Renal cortical epithelial cell (primary cell): ENCODE data around the gene ZNF273. TPM values are rescaled to one million over a fixed set of nuclear protein-coding genes. Genes with fewer than 3 reads are reported as not detected.
"Not testable (repeated sequence)": the region's sequence is repeated elsewhere in the genome, so short reads cannot be mapped to it uniquely, and the experiment has no call there.

Source experiments
- DNase-seq: peaks from one replicate; pipeline ENCODE4 v3.0.0-alpha.2; 2011; ENCODE audit warnings: low read depth
- total RNA-seq: library from RNA; depleted of rRNA; stranded (reverse); fragments of >200 nt; gene quantifications from 2 replicates; pipeline ENCODE4 v1.2.3, GENCODE V29; 2014

ZNF273 gene
- total RNA-seq: 5.2 and 7.8 TPM in 2 replicates

DNA sequence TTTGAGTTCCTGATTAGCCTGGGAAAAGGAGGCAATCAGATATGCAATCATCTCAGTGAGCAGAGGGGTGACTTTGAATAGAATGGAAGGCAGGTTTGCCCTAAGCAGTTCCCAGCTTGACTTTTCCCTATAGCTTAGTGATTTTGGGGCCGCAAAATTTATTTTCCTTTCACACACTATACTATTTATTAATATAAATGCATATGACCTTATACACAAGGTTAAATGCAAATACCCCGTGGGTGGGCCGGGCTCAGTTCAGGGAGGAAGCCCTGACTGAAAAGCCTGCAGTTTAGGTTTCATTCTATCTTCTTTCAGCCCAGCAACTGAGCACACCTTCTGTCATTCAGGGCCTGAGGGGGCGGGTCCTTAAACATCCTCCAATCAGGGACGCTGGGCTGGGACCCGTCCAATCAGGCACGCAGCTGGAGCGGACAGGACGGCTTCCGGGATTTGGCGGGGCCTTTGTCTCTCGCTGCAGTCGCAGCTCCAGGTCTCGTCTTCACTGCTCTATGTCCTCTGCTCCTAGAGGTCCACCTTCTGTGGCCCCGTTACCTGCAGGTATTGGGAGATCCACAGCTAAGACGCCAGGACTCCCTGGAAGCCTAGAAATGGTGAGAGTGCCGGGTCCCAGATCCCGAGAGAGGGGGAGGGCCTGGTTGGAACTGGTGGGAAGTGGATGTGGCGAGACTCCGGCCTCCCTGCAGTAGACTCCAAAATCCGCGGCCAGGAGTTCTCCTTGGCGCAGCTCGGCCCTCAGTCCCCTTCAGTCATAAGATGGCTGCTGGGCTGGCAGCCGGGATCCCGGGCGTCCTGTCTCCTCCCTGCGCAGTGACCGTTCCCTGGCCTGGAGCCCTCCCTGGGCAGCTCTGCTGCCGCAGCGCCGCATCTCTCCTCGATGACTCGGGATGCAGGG is at the start of gene ZNF273:
Gene ZNF273, plus strand, starts transcription at position 468 of the 916 bp plus-strand sequence. Its CDS starts 45 bp downstream, at position 513.
- DNase-seq: peak; percentile 79

- DNase-seq: no peak
These were observed 49.4 kb upstream of the ZNF273 start for GRCh38 chr7:64853679-64854078.

GRCh38 chr7:64854969-64855368 is 48.1 kb upstream of the ZNF273 start:
- DNase-seq: no peak

DNA sequence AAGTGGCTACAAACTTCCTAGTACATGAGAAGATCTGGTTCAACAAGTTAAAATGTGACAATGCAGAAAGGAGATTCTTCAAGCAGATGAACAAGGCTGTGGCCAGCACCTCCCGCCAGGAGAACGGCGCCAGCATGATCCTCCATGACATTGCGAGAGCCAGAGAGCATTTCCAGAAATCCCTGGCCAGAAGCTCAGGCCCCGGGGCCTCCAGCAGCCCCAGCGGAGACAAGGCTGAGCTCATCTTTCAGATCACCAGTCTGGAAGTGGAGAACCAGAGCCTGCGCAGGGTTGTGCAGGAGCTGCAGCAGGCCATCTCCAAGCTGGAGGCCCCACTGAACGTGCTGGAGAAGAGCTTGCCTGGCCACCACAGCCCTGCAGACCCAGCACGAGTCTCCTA is 40.1 kb upstream of the ZNF273 start:
- DNase-seq: no peak

- DNase-seq: not testable (repeated sequence)
These were observed 39.5 kb upstream of the ZNF273 start for GRCh38 chr7:64863530-64863929.

GRCh38 chr7:64863969-64864368 is 39.1 kb upstream of the ZNF273 start:
- DNase-seq: no peak

DNA sequence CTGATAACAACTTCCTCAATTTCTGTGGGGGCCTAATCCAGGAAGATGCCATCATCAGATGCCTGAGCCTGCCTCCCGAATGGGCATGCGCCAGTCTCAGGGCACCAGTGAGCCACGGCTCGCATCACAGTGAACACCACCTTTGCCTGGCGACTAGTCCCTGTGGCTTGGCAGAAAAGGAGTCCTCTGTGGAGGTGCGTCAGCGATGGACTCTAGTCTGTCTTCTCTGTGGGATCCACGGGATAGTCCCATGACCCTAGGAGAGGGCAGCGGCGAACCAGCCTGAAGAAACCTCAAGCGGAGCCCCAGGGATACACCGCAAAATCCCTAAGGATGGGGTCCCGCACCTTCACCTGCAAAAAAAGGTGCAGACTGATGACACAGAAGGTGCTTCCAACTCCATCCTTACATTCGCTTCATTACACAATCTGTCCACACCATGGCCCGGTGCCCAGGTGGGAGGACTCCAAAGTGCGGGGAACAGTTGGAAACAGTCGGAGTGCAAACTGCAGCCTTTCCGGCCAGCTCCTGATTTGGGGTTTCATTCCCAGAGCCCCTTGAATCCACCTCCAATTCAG is 35.1 kb upstream of the ZNF273 start:
- DNase-seq: no peak

DNA sequence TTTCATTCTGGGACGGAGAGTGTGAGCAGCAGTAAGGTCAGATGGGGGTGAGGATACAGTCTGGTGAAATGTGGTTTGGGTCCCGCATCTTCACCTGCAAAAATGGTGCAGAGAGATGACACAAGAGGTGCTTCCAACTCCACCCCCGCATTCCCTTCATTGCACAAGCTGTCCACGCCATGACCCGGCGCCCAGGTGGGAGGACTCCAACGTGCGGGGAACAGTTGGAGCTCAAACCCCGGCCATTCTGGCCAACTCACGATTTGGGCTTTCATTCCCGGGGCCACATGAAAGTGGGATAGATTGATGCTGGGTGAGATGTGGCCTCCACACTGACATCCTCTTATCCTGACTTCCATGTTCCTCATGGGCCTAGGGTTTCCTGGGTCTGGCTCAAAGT is 34.6 kb upstream of the ZNF273 start:
- no peak for DNase-seq

- DNase-seq: no peak
These were observed 33.9 kb upstream of the ZNF273 start for GRCh38 chr7:64869121-64869725.

- no peak for DNase-seq
These were observed 33.0 kb upstream of the ZNF273 start for GRCh38 chr7:64869912-64870562.

DNA sequence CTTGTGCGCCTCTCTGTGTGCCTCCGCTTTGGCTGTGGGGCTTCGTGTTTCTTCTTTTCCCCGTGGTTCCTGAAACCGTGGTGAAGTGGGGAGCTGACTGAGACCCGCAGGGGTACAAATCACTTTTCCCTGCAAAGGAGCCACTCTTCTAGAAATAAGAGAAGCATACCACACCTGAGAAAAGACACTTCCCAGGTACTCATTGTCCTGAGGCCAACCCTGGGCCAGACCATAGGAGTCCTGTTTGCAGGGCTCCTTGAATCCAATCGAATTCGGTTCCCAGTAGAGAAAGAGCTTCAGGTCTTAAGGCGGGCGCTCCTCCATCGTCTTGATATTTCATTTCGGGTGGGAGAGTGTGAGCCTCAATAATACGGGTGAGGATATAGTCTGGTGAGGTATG is 32.4 kb upstream of the ZNF273 start:
- no peak for DNase-seq

GRCh38 chr7:64871761-64872160 is 31.3 kb upstream of the ZNF273 start:
- no peak for DNase-seq

DNA sequence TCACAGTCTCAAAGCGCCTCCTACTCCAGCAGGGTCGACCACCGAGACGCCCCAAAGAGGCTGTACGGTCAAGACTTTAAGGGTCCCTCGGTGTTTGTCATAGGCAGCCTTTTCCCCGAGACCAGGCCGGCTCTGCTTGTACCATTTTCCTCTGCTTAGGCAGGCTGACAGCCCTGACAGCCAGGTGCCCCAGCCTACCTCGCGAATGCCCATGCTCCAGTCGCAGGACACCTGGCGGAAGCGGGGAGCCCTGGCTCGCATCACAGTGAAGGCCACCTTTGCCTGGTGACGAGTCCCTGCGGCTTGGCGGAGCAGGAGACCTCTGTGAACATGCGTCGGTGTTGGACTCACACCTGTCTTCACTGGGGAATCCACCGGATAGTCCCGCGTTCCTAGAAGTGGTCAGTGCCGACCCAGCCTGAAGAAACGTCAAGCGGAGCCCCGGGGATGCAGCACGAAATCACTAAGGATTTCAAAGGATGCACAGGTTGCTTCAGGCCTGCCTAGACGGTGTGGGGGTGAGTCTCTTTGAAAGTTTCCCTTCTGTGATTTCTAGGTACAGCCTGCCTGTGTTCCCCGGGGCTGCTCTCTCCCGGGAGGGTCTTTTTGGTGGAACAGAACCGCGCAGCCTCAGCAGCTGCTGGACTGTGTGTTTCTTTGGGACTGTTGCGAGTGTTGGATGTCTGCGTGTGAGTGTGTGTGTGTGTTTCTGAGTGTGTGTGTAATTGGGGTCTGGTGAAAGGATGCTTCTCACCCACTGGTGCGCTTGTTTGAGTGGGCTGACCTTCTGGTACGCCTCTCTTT is 30.5 kb upstream of the ZNF273 start:
- DNase-seq: no peak

- no peak for DNase-seq
These were observed 29.9 kb upstream of the ZNF273 start for GRCh38 chr7:64873155-64873500.

DNA sequence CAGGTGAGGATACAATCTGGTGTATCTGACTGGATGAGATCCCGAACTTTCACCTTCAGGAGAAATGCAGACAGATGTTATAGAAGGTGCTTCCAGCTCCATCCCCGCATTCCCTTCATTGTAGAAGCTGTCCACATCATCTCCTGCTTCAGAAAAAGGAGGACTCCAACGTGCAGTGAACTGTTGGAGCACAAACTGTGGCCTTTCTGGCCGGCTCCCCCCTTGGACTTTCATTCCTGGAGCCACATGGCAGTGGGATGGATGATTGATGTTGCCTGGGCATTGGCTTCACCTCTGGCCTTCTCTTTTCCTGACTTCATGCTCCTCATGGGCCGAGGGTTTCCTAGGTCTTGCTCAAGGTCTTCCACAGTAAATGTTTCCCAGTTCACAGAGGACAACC is 29.6 kb upstream of the ZNF273 start:
- no peak for DNase-seq

GRCh38 chr7:64874114-64874513 is 29.0 kb upstream of the ZNF273 start:
- DNase-seq: no peak

GRCh38 chr7:64874562-64875250 is 28.4 kb upstream of the ZNF273 start:
- DNase-seq: no peak

DNA sequence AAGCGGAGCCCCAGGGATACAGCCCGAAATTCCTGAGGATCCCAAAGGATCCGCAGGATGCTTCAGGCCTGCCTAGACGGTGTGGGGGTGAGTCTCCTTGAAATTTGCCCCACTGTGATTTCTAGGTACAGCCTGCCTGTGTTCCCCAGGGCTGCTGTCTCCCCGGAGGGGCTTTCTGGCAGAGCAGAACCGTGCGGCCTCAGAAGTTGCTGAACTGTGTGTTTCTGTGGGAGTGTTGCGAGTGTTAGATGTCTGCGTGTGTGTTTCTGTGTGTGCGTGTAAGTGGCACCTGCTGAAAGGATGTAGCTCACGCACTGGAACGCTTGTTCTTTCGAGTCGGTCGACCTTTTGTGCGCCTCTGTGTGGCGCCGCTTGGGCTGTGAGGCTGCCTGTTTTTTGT is 27.8 kb upstream of the ZNF273 start:
- no peak for DNase-seq

- DNase-seq: no peak
These were observed 27.2 kb upstream of the ZNF273 start for GRCh38 chr7:64875658-64876406.
